Measurements from ENCODE around the gene HMGCL. TPM values are rescaled to one million over a fixed set of nuclear protein-coding genes. Genes with fewer than 3 reads are reported as not detected.
A peak's percentile ranks its signal among the peaks of the same experiment; 100 is the strongest.

The HMGCL gene
- total and polyA plus RNA-seq, 2 of the 13 experiments (the other 11 are each of a cell fraction or from before 2014, with no cell fraction given), result 21.3 to 41.4 TPM

DNA sequence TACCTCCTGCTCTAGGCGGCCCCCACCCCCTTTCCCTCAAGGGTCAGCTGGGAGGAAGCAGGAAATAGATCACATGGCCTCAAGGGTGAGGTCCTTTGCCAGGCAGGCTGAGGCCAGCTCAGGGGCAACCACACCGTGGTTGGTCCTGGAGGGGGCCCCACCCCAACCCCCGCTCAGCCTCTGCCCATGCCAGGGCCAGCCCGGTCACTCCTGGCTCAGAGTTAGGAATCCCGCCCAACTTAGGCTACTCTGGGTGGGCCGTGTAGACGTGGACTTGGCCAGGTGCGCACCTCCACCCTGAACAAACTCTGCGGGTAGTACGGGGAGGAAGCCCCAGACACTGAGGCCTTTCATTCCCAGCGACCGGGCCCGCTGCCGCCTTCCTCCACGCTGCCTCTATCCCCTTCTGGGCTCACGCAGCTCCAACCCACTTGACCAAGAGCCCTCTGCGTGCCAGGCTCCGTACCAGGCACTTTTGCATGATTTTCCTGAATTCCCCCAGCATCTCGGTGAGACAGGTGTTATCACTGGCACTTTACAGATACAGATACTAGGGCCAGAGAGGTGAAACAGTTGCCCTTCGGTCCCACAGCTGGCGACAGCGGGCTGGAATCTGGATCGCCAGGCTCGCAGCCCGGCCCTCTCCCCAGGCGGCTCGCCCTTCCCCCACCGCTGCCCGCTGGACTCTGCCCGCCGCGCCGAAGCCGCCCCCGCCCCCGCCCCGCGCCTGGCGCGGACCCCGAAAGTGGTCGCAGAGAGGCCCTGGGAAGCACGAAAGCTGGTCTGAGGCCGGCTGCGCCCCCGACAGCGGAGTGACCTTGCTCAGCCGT, 25.4 kb downstream of the HMGCL start (continued):
- TF ChIP-seq, protein P1, sequence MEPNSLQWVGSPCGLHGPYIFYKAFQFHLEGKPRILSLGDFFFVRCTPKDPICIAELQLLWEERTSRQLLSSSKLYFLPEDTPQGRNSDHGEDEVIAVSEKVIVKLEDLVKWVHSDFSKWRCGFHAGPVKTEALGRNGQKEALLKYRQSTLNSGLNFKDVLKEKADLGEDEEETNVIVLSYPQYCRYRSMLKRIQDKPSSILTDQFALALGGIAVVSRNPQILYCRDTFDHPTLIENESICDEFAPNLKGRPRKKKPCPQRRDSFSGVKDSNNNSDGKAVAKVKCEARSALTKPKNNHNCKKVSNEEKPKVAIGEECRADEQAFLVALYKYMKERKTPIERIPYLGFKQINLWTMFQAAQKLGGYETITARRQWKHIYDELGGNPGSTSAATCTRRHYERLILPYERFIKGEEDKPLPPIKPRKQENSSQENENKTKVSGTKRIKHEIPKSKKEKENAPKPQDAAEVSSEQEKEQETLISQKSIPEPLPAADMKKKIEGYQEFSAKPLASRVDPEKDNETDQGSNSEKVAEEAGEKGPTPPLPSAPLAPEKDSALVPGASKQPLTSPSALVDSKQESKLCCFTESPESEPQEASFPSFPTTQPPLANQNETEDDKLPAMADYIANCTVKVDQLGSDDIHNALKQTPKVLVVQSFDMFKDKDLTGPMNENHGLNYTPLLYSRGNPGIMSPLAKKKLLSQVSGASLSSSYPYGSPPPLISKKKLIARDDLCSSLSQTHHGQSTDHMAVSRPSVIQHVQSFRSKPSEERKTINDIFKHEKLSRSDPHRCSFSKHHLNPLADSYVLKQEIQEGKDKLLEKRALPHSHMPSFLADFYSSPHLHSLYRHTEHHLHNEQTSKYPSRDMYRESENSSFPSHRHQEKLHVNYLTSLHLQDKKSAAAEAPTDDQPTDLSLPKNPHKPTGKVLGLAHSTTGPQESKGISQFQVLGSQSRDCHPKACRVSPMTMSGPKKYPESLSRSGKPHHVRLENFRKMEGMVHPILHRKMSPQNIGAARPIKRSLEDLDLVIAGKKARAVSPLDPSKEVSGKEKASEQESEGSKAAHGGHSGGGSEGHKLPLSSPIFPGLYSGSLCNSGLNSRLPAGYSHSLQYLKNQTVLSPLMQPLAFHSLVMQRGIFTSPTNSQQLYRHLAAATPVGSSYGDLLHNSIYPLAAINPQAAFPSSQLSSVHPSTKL (CRISPR knock-in tag; IDR thresholded peaks at IDR 0.05), result peak; percentile 17; the same call in 1 of the 2 replicates
- TF ChIP-seq ZNF367 (CRISPR knock-in tag; IDR thresholded peaks at IDR 0.05; ENCODE audit: borderline replicate concordance) (no peak), ZSCAN12 (CRISPR knock-in tag; IDR thresholded peaks at IDR 0.05) (no peak), ZNF749 (CRISPR knock-in tag; IDR thresholded peaks at IDR 0.05; ENCODE audit: borderline replicate concordance) (no peak), ZNF3 (CRISPR knock-in tag; IDR thresholded peaks at IDR 0.05) (peak; percentile 32; the same call in 1 of the 2 replicates), ZFY (CRISPR knock-in tag; IDR thresholded peaks at IDR 0.05) (peak; percentile 18; the same call in 1 of the 2 replicates), ZNF83 (CRISPR knock-in tag; IDR thresholded peaks at IDR 0.05; ENCODE audit: borderline replicate concordance) (no peak), ZNF746 (CRISPR knock-in tag; IDR thresholded peaks at IDR 0.05) (peak; percentile 57; the same call in 1 of the 2 replicates), ATAD3A (CRISPR knock-in tag; IDR thresholded peaks at IDR 0.05) (no peak), ZFAT (CRISPR knock-in tag; conservative IDR thresholded peaks at IDR 0.05) (no peak), ZNF790 (CRISPR knock-in tag; IDR thresholded peaks at IDR 0.05; ENCODE audit: borderline replicate concordance) (no peak; the same call in 1 of the 2 replicates), ZNF180 (CRISPR knock-in tag; IDR thresholded peaks at IDR 0.05; ENCODE audit: borderline replicate concordance, low read depth) (no peak), TBX2 (CRISPR knock-in tag; IDR thresholded peaks at IDR 0.05; ENCODE audit: borderline replicate concordance) (peak; percentile 43; the same call in 1 of the 2 replicates), TSC22D2 (CRISPR knock-in tag; IDR thresholded peaks at IDR 0.05; ENCODE audit: borderline replicate concordance) (no peak), ZNF10 (CRISPR knock-in tag; IDR thresholded peaks at IDR 0.05; ENCODE audit: borderline replicate concordance, low read depth) (no peak), ERF (CRISPR knock-in tag; IDR thresholded peaks at IDR 0.05) (no peak), ISL2 (CRISPR knock-in tag; IDR thresholded peaks at IDR 0.05) (no peak), KMT2A (CRISPR knock-in tag; IDR thresholded peaks at IDR 0.05) (peak; percentile 1; the same call in 1 of the 2 replicates), ZSCAN22 (CRISPR knock-in tag; IDR thresholded peaks at IDR 0.05) (no peak)
- TF ChIP-seq, protein P2, sequence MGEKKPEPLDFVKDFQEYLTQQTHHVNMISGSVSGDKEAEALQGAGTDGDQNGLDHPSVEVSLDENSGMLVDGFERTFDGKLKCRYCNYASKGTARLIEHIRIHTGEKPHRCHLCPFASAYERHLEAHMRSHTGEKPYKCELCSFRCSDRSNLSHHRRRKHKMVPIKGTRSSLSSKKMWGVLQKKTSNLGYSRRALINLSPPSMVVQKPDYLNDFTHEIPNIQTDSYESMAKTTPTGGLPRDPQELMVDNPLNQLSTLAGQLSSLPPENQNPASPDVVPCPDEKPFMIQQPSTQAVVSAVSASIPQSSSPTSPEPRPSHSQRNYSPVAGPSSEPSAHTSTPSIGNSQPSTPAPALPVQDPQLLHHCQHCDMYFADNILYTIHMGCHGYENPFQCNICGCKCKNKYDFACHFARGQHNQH (CRISPR knock-in tag; IDR thresholded peaks at IDR 0.05), result no peak; the same call in 1 of the 2 replicates
- TF ChIP-seq, protein P3, sequence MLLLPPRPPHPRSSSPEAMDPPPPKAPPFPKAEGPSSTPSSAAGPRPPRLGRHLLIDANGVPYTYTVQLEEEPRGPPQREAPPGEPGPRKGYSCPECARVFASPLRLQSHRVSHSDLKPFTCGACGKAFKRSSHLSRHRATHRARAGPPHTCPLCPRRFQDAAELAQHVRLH (CRISPR knock-in tag; IDR thresholded peaks at IDR 0.05; ENCODE audit: borderline replicate concordance, low read depth), result no peak
